GM12864 (cell line): Measurements from ENCODE around the gene WDR59.

Source experiments
- DNase-seq: peaks from one replicate; pipeline ENCODE4 v3.0.0-alpha.2; 2011; ENCODE audit warnings: low read depth
- H3K4me3 ChIP-seq: 2 replicates; pipeline ENCODE4 v1.5.1; 2011; ENCODE audit warnings: mild to moderate bottlenecking, low read depth, low read length, control low read depth
- TF ChIP-seq, protein P1 (sequence below): IDR thresholded peaks from 2 replicates; pipeline ENCODE4 v1.5.1; 2011; ENCODE audit warnings: low read depth, mild to moderate bottlenecking, moderate library complexity, low read length, control low read depth, inconsistent platforms; ENCODE audit errors: missing control alignments

Gene WDR59

DNA sequence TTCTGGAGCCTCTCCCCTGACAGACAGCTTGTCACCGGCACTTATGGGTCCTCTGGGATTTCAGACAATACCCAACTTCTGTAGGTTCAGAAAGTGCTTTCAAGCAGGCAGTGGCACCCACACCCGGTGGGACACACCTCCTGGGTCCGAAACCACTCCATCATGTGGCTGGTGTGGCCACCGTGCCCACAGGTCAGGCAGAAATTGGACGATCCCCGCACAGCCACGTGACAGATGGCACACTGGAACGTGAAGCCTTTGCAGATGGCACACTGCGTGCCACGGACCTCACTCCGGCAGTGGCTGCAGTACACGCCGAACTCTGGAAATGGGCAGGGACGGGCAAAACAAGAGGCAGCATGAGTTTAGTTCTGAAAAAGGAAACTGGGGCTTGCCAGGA, 110.8 kb downstream of the WDR59 start:
- TF ChIP-seq, protein P1, sequence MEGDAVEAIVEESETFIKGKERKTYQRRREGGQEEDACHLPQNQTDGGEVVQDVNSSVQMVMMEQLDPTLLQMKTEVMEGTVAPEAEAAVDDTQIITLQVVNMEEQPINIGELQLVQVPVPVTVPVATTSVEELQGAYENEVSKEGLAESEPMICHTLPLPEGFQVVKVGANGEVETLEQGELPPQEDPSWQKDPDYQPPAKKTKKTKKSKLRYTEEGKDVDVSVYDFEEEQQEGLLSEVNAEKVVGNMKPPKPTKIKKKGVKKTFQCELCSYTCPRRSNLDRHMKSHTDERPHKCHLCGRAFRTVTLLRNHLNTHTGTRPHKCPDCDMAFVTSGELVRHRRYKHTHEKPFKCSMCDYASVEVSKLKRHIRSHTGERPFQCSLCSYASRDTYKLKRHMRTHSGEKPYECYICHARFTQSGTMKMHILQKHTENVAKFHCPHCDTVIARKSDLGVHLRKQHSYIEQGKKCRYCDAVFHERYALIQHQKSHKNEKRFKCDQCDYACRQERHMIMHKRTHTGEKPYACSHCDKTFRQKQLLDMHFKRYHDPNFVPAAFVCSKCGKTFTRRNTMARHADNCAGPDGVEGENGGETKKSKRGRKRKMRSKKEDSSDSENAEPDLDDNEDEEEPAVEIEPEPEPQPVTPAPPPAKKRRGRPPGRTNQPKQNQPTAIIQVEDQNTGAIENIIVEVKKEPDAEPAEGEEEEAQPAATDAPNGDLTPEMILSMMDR = no peak
- no peak overlapping the region for H3K4me3 ChIP-seq
- DNase-seq = no peak

DNA sequence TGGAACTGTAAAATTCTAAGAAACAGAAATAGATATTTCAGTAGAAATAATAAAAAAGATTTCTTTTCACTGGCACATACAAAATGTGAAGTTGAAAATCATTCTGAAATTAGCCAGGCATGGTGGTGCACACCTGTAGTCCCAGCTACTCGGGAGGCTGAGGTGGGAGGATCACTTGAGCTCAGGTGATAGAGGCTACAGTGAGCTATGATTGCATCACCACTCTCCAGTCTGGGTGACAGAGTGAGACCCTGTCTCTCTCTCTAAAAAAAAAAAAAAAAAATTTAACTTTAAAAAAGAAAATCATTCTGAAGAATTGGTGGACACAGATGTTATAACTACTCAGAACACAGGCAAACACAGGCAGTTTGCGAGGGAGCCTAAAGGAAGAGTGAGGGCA, 112.6 kb downstream of the WDR59 start:
- DNase-seq = no peak
- TF ChIP-seq, protein P1 = no peak
- no peak overlapping the region for H3K4me3 ChIP-seq

DNA sequence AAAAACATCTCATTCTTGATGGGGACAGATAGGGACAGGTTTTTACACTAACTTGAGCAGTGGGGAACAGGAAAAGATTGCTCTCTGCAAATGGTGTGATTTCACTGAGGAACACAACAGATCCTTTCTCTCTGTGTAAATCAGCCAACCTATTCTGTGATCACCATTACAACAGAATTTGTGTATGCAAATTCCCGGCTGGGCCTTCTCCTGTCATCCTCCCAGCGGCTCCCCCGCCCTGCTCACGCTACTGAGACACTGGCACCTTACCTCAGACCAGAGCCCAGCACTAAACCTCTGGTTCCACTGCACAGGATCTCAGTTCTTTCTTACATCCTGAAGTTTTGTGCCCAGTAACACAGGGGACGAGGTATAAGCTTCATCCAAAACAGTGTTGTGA, 113.3 kb downstream of the WDR59 start:
- DNase-seq = no peak
- H3K4me3 ChIP-seq = no peak overlapping the region

DNA sequence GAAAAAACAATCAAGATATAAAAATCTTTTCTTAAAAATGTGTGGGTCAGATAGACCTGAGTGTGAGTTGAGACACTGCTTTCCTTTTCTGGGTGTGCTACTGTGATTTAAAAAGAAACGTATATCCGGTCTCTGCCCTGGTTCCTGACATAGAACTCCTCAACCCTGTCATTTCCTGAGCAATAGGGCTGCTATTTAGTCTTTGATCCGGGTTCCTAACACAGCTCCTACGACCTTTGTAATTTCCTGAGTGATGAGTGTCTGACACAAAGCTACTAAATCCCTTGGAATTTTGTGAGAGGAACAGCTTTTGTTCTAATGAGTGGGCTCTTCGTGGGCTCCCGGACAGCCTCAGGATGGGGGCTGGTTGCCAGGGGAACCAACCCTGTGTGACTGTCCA, 116.4 kb downstream of the WDR59 start:
- TF ChIP-seq, protein P1 = no peak
- no peak overlapping the region for H3K4me3 ChIP-seq
- no peak for DNase-seq

More for the DNA sequence above, 113.3 kb downstream of the WDR59 start:
- TF ChIP-seq, protein P1 = no peak

DNA sequence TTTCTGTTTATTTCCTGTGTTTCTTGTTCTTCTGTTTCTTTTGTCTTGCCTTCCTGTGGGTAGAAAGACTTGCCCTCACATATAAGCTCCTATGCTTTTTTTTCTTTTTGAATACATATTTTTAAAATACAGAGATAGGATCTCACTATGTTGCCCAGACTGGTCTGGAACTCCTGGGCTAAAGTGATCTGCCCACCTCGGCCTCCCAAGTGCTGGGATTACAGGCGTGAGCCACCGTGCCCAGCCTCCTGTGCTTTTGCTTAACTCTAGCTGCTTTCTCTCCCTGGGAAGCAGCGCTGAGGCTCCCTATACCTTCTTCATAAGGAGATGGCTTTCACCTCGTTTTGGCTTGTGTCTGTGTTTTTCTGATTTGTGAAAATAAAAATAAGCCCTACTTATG, 116.9 kb downstream of the WDR59 start:
- DNase-seq = no peak
- TF ChIP-seq, protein P1 = no peak
- H3K4me3 ChIP-seq = no peak overlapping the region

DNA sequence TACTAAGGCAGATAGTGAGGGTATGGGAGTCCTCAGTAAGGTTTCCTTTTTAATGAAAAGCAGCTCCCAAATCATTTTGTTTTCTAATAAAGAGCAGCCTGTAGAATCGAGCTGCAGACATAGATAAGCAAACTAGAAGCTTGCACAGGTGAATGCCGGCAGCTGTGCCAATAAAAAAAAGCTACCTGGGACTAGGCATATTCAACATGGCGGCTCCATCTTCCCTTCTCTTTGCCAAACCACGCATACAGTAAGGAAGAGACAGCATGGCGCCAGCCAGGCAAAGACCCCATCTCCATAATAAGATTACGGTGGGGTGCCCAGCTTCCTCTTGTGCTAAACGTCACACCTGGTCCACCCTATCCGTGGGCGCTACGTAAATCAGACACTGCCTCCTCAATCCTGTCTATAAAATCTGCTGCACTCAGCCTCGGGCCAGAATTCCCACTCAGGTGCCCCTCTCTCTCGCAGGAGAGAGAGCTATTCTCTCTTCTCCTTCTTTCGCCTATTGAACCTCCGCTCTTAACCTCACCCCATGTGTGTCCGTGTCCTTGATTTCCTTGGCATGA, 117.6 kb downstream of the WDR59 start:
- TF ChIP-seq, protein P1 = no peak
- no peak overlapping the region for H3K4me3 ChIP-seq

DNA sequence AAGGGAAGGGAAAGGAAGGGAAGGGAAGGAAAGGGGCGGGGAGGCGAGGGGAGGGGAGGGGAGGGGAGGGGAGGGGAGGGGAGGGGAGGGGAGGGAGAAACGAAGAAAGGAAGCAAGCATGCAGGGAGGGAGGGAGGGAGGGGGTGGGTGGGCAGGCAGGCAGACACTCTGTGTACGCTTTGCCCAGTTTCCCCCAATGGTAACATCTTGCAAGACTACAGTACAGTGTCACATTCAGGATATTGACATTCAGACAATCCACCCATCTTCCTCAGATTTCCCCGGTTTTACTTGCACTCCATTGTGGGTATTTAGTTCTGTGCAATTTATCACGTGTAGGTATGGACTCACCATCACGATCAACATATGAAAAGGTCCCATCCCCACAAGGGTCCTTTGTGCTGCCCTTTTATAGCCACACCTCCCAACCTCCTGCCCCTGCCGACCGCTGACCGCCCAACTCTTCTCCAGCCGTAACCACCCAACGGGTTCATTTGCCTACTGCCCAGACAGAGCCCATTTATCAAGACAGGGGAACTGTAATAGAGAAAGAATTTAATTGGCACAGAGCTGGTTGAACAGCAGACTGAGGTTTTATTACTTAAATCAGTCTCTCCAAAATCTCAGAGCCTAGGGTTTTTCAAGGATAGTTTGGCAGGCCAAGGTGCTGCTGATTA, 118.9 kb downstream of the WDR59 start:
- H3K4me3 ChIP-seq = no peak overlapping the region
- DNase-seq = no peak
- TF ChIP-seq, protein P1 = no peak

More for the DNA sequence above, 117.6 kb downstream of the WDR59 start:
- DNase-seq = no peak
